ENCODE data around the gene CIB1. TPM values are rescaled to one million over a fixed set of nuclear protein-coding genes. Genes with fewer than 3 reads are reported as not detected.

CIB1 gene
- 190 to 240 TPM (median 228 TPM) in 5 replicates for total RNA-seq (2022; extraction: Qiagen RNA extraction; ENCODE audit: low read depth)

GRCh38 chr15:90233387-90234095 lies at the start of gene CIB1:
CIB1 (minus strand) TSS chr15:90233941; CDS start chr15:90233885, 56 bp downstream.

GRCh38 chr15:90265271-90266060 lies 31.7 kb upstream of the CIB1 start, which contains the start of gene NGRN:
NGRN (plus strand) TSS chr15:90265672; CDS start chr15:90265713, 41 bp downstream.

DNA sequence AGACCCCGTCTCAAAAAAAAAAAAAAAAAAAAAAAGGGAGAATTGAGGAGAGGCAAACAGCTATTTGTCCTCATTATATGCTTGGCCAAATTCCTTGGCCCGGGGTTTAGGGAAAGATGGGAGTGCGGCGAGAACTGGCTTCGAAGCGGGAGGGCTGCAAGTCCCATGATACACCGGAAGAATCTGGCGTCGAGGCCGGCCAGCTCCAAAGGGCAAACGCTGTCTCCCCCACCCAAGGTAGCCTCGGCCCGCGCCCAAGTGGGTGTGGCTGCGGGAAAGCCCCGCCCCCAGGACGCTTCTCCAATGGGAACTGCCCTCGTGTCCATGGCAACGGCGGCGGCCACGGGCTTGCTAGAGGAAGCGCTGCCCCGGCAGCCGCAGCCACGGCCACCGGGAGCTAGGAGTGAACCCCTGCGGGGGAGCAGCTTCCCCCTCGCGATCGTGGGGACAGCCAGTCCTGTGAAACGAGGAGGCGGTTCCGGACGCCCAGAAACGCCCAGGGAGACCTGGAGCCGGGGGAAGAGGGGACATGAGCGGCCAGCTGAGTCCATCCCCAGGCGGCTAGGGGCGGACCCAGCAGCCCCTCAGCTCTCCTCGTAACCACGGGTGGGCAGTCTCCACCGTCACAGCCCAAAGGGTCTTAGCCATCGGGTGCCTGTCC lies 15.6 kb upstream of the CIB1 start, which contains the start of gene TTLL13:
Gene TTLL13, plus strand, starts transcription at position 354 of the 661 bp plus-strand sequence. CDS start 1,075 bp downstream, outside the sequence.

DNA sequence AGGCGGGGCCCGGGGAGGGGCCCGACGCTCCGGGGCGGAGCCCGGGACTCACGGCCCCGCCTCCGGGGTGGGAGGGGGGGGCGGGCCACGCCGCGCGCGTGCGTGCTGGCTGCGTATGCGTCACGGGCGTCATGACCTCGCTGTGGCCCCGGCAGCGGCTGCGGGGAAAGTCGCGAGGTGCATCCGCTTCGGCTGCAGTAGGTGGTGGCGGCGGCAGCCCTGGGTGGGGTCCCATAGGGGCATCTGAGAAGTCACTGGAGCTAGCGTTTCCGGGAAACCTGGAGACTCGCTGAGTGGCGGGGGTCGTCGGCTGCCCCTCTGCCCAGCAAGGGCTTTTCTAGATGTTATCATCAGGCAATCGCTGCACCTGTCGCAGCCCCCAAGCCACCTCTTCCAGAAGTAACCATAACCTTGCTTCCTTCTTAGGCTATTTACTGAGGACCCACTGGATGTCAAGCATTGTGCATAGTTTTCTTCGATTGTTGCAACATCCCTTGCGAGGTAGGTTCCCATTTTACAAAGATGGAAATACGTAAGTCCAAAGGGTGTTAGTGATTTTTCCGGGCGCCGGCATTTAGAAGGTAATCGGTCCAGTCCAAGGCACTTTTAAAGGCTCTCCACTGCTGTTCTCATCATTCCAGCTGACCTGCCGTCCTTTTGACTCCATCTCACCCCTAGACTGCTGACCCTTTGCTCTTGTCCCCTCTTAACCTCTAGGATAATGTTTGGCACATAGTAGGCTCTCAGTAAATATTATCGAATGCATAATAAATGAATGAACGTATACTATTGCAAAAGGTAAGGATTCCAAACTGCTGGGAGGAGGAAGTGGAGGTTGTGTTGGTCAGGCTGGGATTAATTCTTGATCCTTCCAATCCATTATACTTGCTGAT lies 601 bp upstream of the CIB1 start, which contains the start of gene GDPGP1:
Gene GDPGP1, plus strand, starts transcription at position 114 of the 893 bp plus-strand sequence. CDS start 6,700 bp downstream, outside the sequence.

DNA sequence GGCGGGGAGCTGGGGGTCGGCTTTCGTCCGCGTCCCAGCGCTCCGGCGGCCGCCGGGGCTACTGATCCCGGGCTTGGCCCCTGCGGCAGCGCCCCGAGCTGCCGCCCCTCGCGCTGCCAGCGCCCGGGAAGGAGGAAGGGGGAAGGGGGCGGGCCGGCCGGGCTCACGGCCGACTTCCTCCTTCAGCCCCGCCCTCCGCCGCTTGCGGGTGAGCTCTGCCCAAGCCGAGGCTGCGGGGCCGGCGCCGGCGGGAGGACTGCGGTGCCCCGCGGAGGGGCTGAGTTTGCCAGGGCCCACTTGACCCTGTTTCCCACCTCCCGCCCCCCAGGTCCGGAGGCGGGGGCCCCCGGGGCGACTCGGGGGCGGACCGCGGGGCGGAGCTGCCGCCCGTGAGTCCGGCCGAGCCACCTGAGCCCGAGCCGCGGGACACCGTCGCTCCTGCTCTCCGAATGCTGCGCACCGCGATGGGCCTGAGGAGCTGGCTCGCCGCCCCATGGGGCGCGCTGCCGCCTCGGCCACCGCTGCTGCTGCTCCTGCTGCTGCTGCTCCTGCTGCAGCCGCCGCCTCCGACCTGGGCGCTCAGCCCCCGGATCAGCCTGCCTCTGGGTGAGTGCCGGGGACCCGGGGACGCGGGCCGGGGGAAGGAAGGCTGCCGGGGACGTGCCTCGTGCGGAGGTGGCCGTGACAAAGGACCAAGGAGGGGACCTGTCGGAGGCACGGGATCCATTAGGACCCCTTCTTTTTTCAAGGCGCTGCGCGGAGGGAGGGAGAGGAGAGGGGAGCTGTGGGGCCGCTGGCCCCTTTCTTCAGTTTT lies 32.4 kb downstream of the CIB1 start, which contains the start of gene SEMA4B:
Gene SEMA4B, plus strand, starts transcription at position 201 of the 814 bp plus-strand sequence. Its CDS starts 249 bp downstream, at position 450.

Other genes with a start within 250 kb of the CIB1 start
- 12.9 to 17.3 TPM (median 14.1 TPM) in 5 replicates for gene ZNF710, start 232.6 kb downstream of the CIB1 start, total RNA-seq (2022; extraction: Qiagen RNA extraction; ENCODE audit: low read depth)
- gene IDH2, start 131.5 kb downstream of the CIB1 start, total RNA-seq (2022; extraction: Qiagen RNA extraction; ENCODE audit: low read depth): 39.5 to 49.6 TPM (median 43.2 TPM) in 5 replicates
- gene SEMA4B, start 32.6 kb downstream of the CIB1 start, total RNA-seq (2022; extraction: Qiagen RNA extraction; ENCODE audit: low read depth): 108 to 162 TPM (median 133 TPM) in 5 replicates
- gene GDPGP1, start 268 bp upstream of the CIB1 start, total RNA-seq (2022; extraction: Qiagen RNA extraction; ENCODE audit: low read depth): 4.4 to 6.5 TPM (median 5.5 TPM) in 5 replicates
- gene TTLL13, start 15.6 kb upstream of the CIB1 start, total RNA-seq (2022; extraction: Qiagen RNA extraction; ENCODE audit: low read depth): 0.27 to 0.61 TPM (median 0.39 TPM) in 4 of 5 replicates, not detected in the other
- gene NGRN, start 31.7 kb upstream of the CIB1 start, total RNA-seq (2022; extraction: Qiagen RNA extraction; ENCODE audit: low read depth): 101 to 117 TPM (median 117 TPM) in 5 replicates
- gene ZNF774, start 118.3 kb upstream of the CIB1 start, total RNA-seq (2022; extraction: Qiagen RNA extraction; ENCODE audit: low read depth): 0.78 to 1.5 TPM (median 1.3 TPM) in 5 replicates
- gene IQGAP1, start 154.3 kb upstream of the CIB1 start, total RNA-seq (2022; extraction: Qiagen RNA extraction; ENCODE audit: low read depth): 117 to 198 TPM (median 130 TPM) in 5 replicates

All from A549 treated with RU486 at 1 μM for 4 hours (cell line).